Caco-2 (cell line): Measurements from ENCODE around the gene HTR3C. TPM values are rescaled to one million over a fixed set of nuclear protein-coding genes. Genes with fewer than 3 reads are reported as not detected.
A peak's percentile ranks its signal among the peaks of the same experiment; 100 is the strongest.
"Not testable (repeated sequence)": the region's sequence is repeated elsewhere in the genome, so short reads cannot be mapped to it uniquely, and the experiment has no call there.

ENCODE experiments used
- BruUV-seq: library from RNA; stranded (reverse); fragments of 400-500 nt; replicated peaks from 2 replicates; lab custom pipeline; 2021; lab: Mats Ljungman, UMichigan
- CTCF ChIA-PET: fragments of 300-600 bp; sonication (Branson Sonifier 250); formaldehyde crosslinking; loops from one replicate; lab custom pipeline; 2022; ENCODE audit warnings: antibody characterized with exemption; lab: Charles Lee
- POLR2A ChIA-PET: fragments of 300-600 bp; sonication (Branson Sonifier 250); formaldehyde crosslinking; loops from one replicate; lab custom pipeline; 2022; ENCODE audit warnings: antibody characterized with exemption; lab: Charles Lee
- DNase-seq, 2 experiments: peaks; one replicate each; pipeline versions ENCODE4 v3.0.0 to v3.0.0-alpha.2; 2020 to 2022
- H3K27me3 ChIP-seq: replicated peaks from 2 replicates; pipeline ENCODE4 v1.6.0; 2011; ENCODE audit warnings: low read length; ENCODE audit not compliant: control insufficient read depth, insufficient read depth
- H3K36me3 ChIP-seq: 2 replicates; pipeline ENCODE4 v1.5.1; 2011; ENCODE audit warnings: low read length; ENCODE audit not compliant: control insufficient read depth, insufficient read depth
- H3K4me1 ChIP-seq: fragments of 250-450 bp; sonication (Bioruptor Pico); 2 replicates; pipeline ENCODE4 v1.5.1; 2020; ENCODE audit warnings: mild to moderate bottlenecking
- H3K4me3 ChIP-seq: 2 replicates; pipeline ENCODE4 v1.5.1; 2011; ENCODE audit warnings: low read depth, mild to moderate bottlenecking, control low read depth, low read length
- H3K9me3 ChIP-seq: fragments of 250-450 bp; sonication (Bioruptor Pico); 2 replicates; pipeline ENCODE4 v1.5.1; 2020; ENCODE audit warnings: mild to moderate bottlenecking, moderate library complexity
- H3K27ac Mint-ChIP-seq: one replicate; pipeline ENCODE4 v1.8.0; 2022; ENCODE audit warnings: mixed read lengths; ENCODE audit not compliant: unreplicated experiment
- H3K27me3 Mint-ChIP-seq: one replicate; pipeline ENCODE4 v1.8.0; 2022; ENCODE audit warnings: mixed read lengths; ENCODE audit not compliant: insufficient read depth, unreplicated experiment
- H3K36me3 Mint-ChIP-seq: one replicate; pipeline ENCODE4 v1.8.0; 2022; ENCODE audit warnings: mild to moderate bottlenecking, mixed read lengths; ENCODE audit not compliant: insufficient read depth, unreplicated experiment
- H3K4me1 Mint-ChIP-seq: one replicate; pipeline ENCODE4 v1.8.0; 2022; ENCODE audit warnings: low read depth, mixed read lengths; ENCODE audit not compliant: unreplicated experiment
- H3K4me3 Mint-ChIP-seq: one replicate; pipeline ENCODE4 v1.8.0; 2022; ENCODE audit warnings: mild to moderate bottlenecking, moderate library complexity, mixed read lengths; ENCODE audit not compliant: unreplicated experiment
- H3K9me3 Mint-ChIP-seq: one replicate; pipeline ENCODE4 v1.8.0; 2022; ENCODE audit warnings: mixed read lengths; ENCODE audit not compliant: unreplicated experiment
- intact Hi-C: fragments of 100-400 bp; cut with micrococcal nuclease; formaldehyde crosslinking; loops from one replicate; pipeline ENCODE4 v1.10.0; 2022; ENCODE audit not compliant: unreplicated experiment
- total RNA-seq: library from RNA; stranded (reverse); gene quantifications from 2 replicates; pipeline ENCODE4 v1.2.3, GENCODE V29; 2022
- TF ChIP-seq, protein P1 (sequence below), 2 experiments: fragments of 200-600 bp in 1 of 2; IDR thresholded peaks; 1 replicate in 1 of 2; 2 replicates in 1 of 2; pipeline versions ENCODE4 v1.5.1 to v1.8.0; 2011 to 2022; ENCODE audit warnings: antibody characterized with exemption in 1 of 2, control low read depth in 1 of 2, inconsistent platforms in 1 of 2, low read depth in 1 of 2, low read length in 1 of 2, mild to moderate bottlenecking in 1 of 2, moderate library complexity in 1 of 2; ENCODE audit not compliant: insufficient read depth in 1 of 2, severe bottlenecking in 1 of 2, unreplicated experiment in 1 of 2

Gene HTR3C
- total RNA-seq, 1 experiment from 2014 or later: not detected

DNA sequence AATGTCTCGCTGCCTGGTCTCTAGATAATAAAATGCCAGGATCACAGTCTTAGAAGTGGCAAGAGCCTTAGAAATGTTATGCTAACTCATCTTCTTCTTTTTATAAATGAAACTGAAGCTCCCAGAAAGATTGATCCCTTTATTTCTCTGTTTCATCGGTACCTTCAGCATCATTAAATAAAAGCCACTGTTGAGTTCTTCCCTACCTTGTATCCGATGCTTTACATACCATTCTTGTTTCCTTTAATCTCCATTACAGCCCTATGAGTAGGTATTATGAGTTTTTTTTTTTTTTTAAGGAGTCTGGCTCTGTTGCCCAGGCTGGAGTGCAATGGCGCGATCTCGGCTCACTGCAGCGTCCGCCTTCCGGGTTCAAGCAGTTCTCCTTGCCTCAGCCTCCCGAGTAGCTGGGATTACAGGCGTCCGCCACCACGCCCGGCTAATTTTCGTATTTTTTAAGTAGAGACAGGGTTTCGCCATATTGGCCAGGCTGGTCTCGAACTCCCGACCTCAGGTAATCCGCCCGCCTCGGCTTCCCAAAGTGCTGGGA, 34.3 kb upstream of the HTR3C start:
- no TSS peak for BruUV-seq

GRCh38 chr3:184022323-184022722, 30.5 kb upstream of the HTR3C start:
- intact Hi-C loops: no loop called here
- H3K9me3 ChIP-seq: no peaks in the 10 kb centered on the region
- TF ChIP-seq, protein P1, sequence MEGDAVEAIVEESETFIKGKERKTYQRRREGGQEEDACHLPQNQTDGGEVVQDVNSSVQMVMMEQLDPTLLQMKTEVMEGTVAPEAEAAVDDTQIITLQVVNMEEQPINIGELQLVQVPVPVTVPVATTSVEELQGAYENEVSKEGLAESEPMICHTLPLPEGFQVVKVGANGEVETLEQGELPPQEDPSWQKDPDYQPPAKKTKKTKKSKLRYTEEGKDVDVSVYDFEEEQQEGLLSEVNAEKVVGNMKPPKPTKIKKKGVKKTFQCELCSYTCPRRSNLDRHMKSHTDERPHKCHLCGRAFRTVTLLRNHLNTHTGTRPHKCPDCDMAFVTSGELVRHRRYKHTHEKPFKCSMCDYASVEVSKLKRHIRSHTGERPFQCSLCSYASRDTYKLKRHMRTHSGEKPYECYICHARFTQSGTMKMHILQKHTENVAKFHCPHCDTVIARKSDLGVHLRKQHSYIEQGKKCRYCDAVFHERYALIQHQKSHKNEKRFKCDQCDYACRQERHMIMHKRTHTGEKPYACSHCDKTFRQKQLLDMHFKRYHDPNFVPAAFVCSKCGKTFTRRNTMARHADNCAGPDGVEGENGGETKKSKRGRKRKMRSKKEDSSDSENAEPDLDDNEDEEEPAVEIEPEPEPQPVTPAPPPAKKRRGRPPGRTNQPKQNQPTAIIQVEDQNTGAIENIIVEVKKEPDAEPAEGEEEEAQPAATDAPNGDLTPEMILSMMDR (IDR thresholded peaks at IDR 0.05; ENCODE audit: insufficient read depth in 1 of 2, low read depth in 1 of 2, low read length in 1 of 2, severe bottlenecking in 1 of 2, unreplicated experiment in 1 of 2): no peak
- H3K9me3 Mint-ChIP-seq: no peaks in the 10 kb centered on the region
- peaks cover 3% of the 10 kb centered on the region for H3K27me3 Mint-ChIP-seq
- H3K27me3 ChIP-seq: no peaks in the 10 kb centered on the region
- no peaks in the 10 kb centered on the region for H3K4me1 Mint-ChIP-seq
- no peaks in the 10 kb centered on the region for H3K36me3 ChIP-seq
- no peaks in the 10 kb centered on the region for H3K4me1 ChIP-seq
- no peak overlapping the region for H3K4me3 Mint-ChIP-seq
- H3K27ac Mint-ChIP-seq: no peak overlapping the region
- ChIA-PET POLR2A (no interaction called here), CTCF (no interaction called here)
- H3K4me3 ChIP-seq: no peak overlapping the region
- BruUV-seq: no TSS peak
- H3K36me3 Mint-ChIP-seq: peaks cover 4% of the 10 kb centered on the region
- no peak for DNase-seq

More for the DNA sequence above, 34.3 kb upstream of the HTR3C start:
- TF ChIP-seq, protein P1 (IDR thresholded peaks at IDR 0.05; ENCODE audit: insufficient read depth in 1 of 2, low read depth in 1 of 2, low read length in 1 of 2, severe bottlenecking in 1 of 2, unreplicated experiment in 1 of 2): no peak
- Mint-ChIP-seq H3K4me3 (peak overlapping the region; percentile 91), H3K9me3 (no peaks in the 10 kb centered on the region), H3K27ac (peak overlapping the region; percentile 83), H3K27me3 (peaks cover 3% of the 10 kb centered on the region), H3K4me1 (no peaks in the 10 kb centered on the region), H3K36me3 (peaks cover 9% of the 10 kb centered on the region)
- no peak for DNase-seq
- H3K36me3 ChIP-seq: no peaks in the 10 kb centered on the region
- POLR2A ChIA-PET: interaction anchor here (1.0 kb wide), 4 partner anchors 81 to 171 kb away, joined by 3 to 6 read pairs (median 4); partner anchors contain the start of genes ABCF3 and EIF2B5
- H3K27me3 ChIP-seq: no peaks in the 10 kb centered on the region
- CTCF ChIA-PET: interaction anchor here (0.8 to 1.0 kb wide), 8 partner anchors 12 to 134 kb away, joined by 3 to 11 read pairs (median 4); partner anchors contain the start of gene PARL
- peak overlapping the region; percentile 98 for H3K4me3 ChIP-seq
- intact Hi-C loops: loop anchor here (5.0 kb wide), 1 partner anchor 66 kb away; no protein-coding TSS in a partner anchor
- no peaks in the 10 kb centered on the region for H3K9me3 ChIP-seq
- no peaks in the 10 kb centered on the region for H3K4me1 ChIP-seq

DNA sequence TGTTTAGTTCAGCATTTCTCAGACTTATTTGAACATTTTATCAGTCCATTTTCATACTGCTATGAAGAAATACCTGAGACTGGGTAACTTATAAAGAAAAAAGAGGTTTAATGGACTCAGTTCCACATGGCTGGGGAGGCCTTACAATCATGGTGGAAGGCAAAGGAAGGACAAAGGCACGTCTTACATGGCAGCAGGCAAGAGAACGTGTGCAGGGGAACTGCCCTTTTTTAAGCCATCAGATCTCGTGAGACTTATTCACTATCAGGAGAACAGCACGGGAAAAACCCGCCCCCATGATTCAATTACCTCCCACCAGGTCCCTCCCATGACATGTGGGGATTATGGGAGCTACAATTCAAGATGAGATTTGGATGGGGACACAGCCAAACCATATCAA, 27.6 kb upstream of the HTR3C start:
- H3K9me3 Mint-ChIP-seq, H3K9me3 ChIP-seq, H3K36me3 Mint-ChIP-seq, H3K4me1 ChIP-seq, DNase-seq, BruUV-seq, H3K27ac Mint-ChIP-seq, CTCF ChIA-PET, H3K27me3 ChIP-seq, H3K36me3 ChIP-seq, H3K4me3 Mint-ChIP-seq, H3K4me3 ChIP-seq, H3K27me3 Mint-ChIP-seq, intact Hi-C loops, H3K4me1 Mint-ChIP-seq, POLR2A ChIA-PET: not testable (repeated sequence)

- H3K27me3 Mint-ChIP-seq, CTCF ChIA-PET, H3K4me1 Mint-ChIP-seq, H3K4me1 ChIP-seq, H3K36me3 Mint-ChIP-seq, H3K4me3 ChIP-seq, H3K9me3 ChIP-seq, H3K27me3 ChIP-seq, BruUV-seq, DNase-seq, H3K36me3 ChIP-seq, intact Hi-C loops, H3K27ac Mint-ChIP-seq, H3K9me3 Mint-ChIP-seq, H3K4me3 Mint-ChIP-seq, POLR2A ChIA-PET: not testable (repeated sequence)
Observed at GRCh38 chr3:184028275-184028890, 24.5 kb upstream of the HTR3C start.
